BE2C (cell line): ENCODE measurements around the gene QSOX2.
A peak's percentile ranks its signal among the peaks of the same experiment; 100 is the strongest.
"Not testable (repeated sequence)": the region's sequence is repeated elsewhere in the genome, so short reads cannot be mapped to it uniquely, and the experiment has no call there.

Source experiments
- DNase-seq: peaks from one replicate; pipeline ENCODE4 v3.0.0-alpha.2; 2020
- H3K27me3 ChIP-seq: fragments of 250-450 bp; sonication (Bioruptor Pico); 2 replicates; pipeline ENCODE4 v1.5.1; 2020; ENCODE audit warnings: mild to moderate bottlenecking
- H3K36me3 ChIP-seq: fragments of 250-450 bp; sonication (Bioruptor Pico); 2 replicates; pipeline ENCODE4 v1.5.1; 2020; ENCODE audit warnings: mild to moderate bottlenecking
- H3K4me1 ChIP-seq: fragments of 250-450 bp; sonication (Bioruptor Pico); 2 replicates; pipeline ENCODE4 v1.5.1; 2020
- H3K4me3 ChIP-seq: 2 replicates; pipeline ENCODE4 v1.5.1; 2011; ENCODE audit warnings: low read depth, low read length
- H3K9me3 ChIP-seq: fragments of 250-450 bp; sonication (Bioruptor Pico); 2 replicates; pipeline ENCODE4 v1.5.1; 2020
- CTCF ChIP-seq: IDR thresholded peaks from 2 replicates; pipeline ENCODE4 v1.5.1; 2012; ENCODE audit warnings: mild to moderate bottlenecking, low read depth, low read length

The QSOX2 gene

GRCh38 chr9:136268318-136268717 lies 22.7 kb upstream of the QSOX2 start:
- peak; percentile 50 for DNase-seq
- H3K9me3 ChIP-seq: no peaks in the 10 kb centered on the region
- H3K36me3 ChIP-seq: no peaks in the 10 kb centered on the region
- H3K4me3 ChIP-seq: no peak overlapping the region
- peaks cover 8% of the 10 kb centered on the region for H3K4me1 ChIP-seq
- H3K27me3 ChIP-seq: no peaks in the 10 kb centered on the region
- TF ChIP-seq CTCF: peak; percentile 39

GRCh38 chr9:136267261-136268111 lies 21.9 kb upstream of the QSOX2 start:
- H3K4me1 ChIP-seq: peaks cover 8% of the 10 kb centered on the region
- no peaks in the 10 kb centered on the region for H3K9me3 ChIP-seq
- no peaks in the 10 kb centered on the region for H3K36me3 ChIP-seq
- H3K27me3 ChIP-seq: no peaks in the 10 kb centered on the region
- H3K4me3 ChIP-seq: peak overlapping the region; percentile 60
- peak; percentile 43 for TF ChIP-seq CTCF
- peak; percentile 92 for DNase-seq

GRCh38 chr9:136266641-136267040 lies 21.0 kb upstream of the QSOX2 start:
- not testable (repeated sequence) for H3K4me1 ChIP-seq, H3K27me3 ChIP-seq, H3K9me3 ChIP-seq, DNase-seq, H3K36me3 ChIP-seq
- peak overlapping the region; percentile 60 for H3K4me3 ChIP-seq

GRCh38 chr9:136265561-136266355 lies 20.1 kb upstream of the QSOX2 start:
- TF ChIP-seq CTCF: no peak
- DNase-seq: no peak
- H3K27me3 ChIP-seq: no peaks in the 10 kb centered on the region
- H3K9me3 ChIP-seq: no peaks in the 10 kb centered on the region
- no peak overlapping the region for H3K4me3 ChIP-seq
- H3K36me3 ChIP-seq: no peaks in the 10 kb centered on the region
- peaks cover 8% of the 10 kb centered on the region for H3K4me1 ChIP-seq

GRCh38 chr9:136264441-136265405 lies 19.1 kb upstream of the QSOX2 start:
- peaks cover 10% of the 10 kb centered on the region for H3K4me1 ChIP-seq
- H3K27me3 ChIP-seq: no peaks in the 10 kb centered on the region
- DNase-seq: no peak
- H3K4me3 ChIP-seq: no peak overlapping the region
- H3K9me3 ChIP-seq: no peaks in the 10 kb centered on the region
- H3K36me3 ChIP-seq: no peaks in the 10 kb centered on the region
- no peak for TF ChIP-seq CTCF

GRCh38 chr9:136264031-136264430 lies 18.4 kb upstream of the QSOX2 start:
- H3K27me3 ChIP-seq: no peaks in the 10 kb centered on the region
- DNase-seq: peak; percentile 38
- 0 out of 2 replicates have a peak, but pooled peaks have one; percentile 14 for TF ChIP-seq CTCF
- H3K4me3 ChIP-seq: no peak overlapping the region
- peaks cover 16% of the 10 kb centered on the region for H3K4me1 ChIP-seq
- no peaks in the 10 kb centered on the region for H3K9me3 ChIP-seq
- no peaks in the 10 kb centered on the region for H3K36me3 ChIP-seq
